HCT116 (cell line): ENCODE data around the gene CNTN5. TPM values are rescaled to one million over a fixed set of nuclear protein-coding genes. Genes with fewer than 3 reads are reported as not detected.

Experiments
- ATAC-seq: fragments of 200-7000 bp; cut with Tn5 transposase; 2 replicates; pipeline ENCODE4 v1.9.1; 2020; ENCODE audit warnings: mild to moderate bottlenecking, moderate library complexity
- BruUV-seq: library from RNA; stranded (reverse); fragments of 400-500 nt; replicated peaks from 2 replicates; lab custom pipeline; 2021; lab: Mats Ljungman, UMichigan
- CTCF ChIA-PET: fragments of 300-600 bp; sonication (Branson Sonifier 250); formaldehyde crosslinking; loops from one replicate; lab custom pipeline; 2021; ENCODE audit warnings: antibody characterized with exemption; lab: Charles Lee
- POLR2A ChIA-PET: fragments of 300-600, 350-600 bp; sonication (Branson Sonifier 250); formaldehyde crosslinking; loops from one replicate; lab custom pipeline; 2021; ENCODE audit warnings: antibody characterized with exemption; lab: Charles Lee
- RAD21 ChIA-PET, 2 experiments: fragments of 300-600 bp; sonication (Branson Sonifier 250); formaldehyde crosslinking; loops; one replicate each; lab custom pipeline; 2023; ENCODE audit warnings: low total read pairs in 2 of 2; ENCODE audit not compliant: uncharacterized antibody in 2 of 2, unreplicated experiment in 2 of 2, low non-redundant PET in 1 of 2; lab: Charles Lee
- DNase-seq: peaks from one replicate; pipeline ENCODE4 v3.0.0-alpha.2; 2010; ENCODE audit warnings: low read depth, low spot score
- H2AFZ ChIP-seq: fragments of 200-600 bp; shearing (Covaris generic), sonication (generic); 2 replicates; pipeline ENCODE4 v1.6.1; 2017; ENCODE audit warnings: low read depth, mixed run types, mixed read lengths, antibody characterized with exemption, low read length; ENCODE audit not compliant: poor library complexity, severe bottlenecking
- H3K27ac ChIP-seq: 2 replicates; pipeline ENCODE4 v1.5.1; 2012; ENCODE audit warnings: low read depth, low read length
- H3K27me3 ChIP-seq: fragments of 200-600 bp; sonication (generic); 2 replicates; pipeline ENCODE4 v1.6.1; 2016; ENCODE audit warnings: mixed run types, low read length, mixed read lengths; ENCODE audit not compliant: insufficient read depth
- H3K36me3 ChIP-seq, 2 experiments: fragments of 200-500 bp in 1 of 2; fragments of 200-600 bp in 1 of 2; sonication (Bioruptor generic) in 1 of 2; sonication (generic) in 1 of 2; 2 replicates each; pipeline versions ENCODE4 v1.5.1 to v1.6.1; 2014 to 2016; ENCODE audit warnings: low read length in 2 of 2, inconsistent platforms in 1 of 2, mixed read lengths in 1 of 2, mixed run types in 1 of 2; ENCODE audit not compliant: insufficient read depth in 2 of 2, control insufficient read depth in 1 of 2
- H3K4me1 ChIP-seq, 2 experiments: fragments of 200-600 bp in 1 of 2; sonication (generic) in 1 of 2; 2 replicates each; pipeline versions ENCODE4 v1.5.1 to v1.6.1; 2012 to 2017; ENCODE audit warnings: low read length in 2 of 2, inconsistent platforms in 1 of 2, mild to moderate bottlenecking in 1 of 2, mixed read lengths in 1 of 2, mixed run types in 1 of 2, moderate library complexity in 1 of 2; ENCODE audit not compliant: insufficient read depth in 2 of 2, control insufficient read depth in 1 of 2
- H3K4me2 ChIP-seq: fragments of 200-600 bp; sonication (generic); 2 replicates; pipeline ENCODE4 v1.6.1; 2017; ENCODE audit warnings: mixed run types, low read length, mixed read lengths
- H3K4me3 ChIP-seq, 2 experiments: fragments of 200-600 bp in 1 of 2; sonication (generic) in 1 of 2; replicated peaks in 1 of 2; 2 replicates each; pipeline ENCODE4 v1.5.1; 2011 to 2016; ENCODE audit warnings: low read length in 2 of 2, control low read depth in 1 of 2, low read depth in 1 of 2, mild to moderate bottlenecking in 1 of 2, mixed read lengths in 1 of 2, mixed run types in 1 of 2
- H3K79me2 ChIP-seq: fragments of 200-600 bp; sonication (generic); 2 replicates; pipeline ENCODE4 v1.6.1; 2017; ENCODE audit warnings: mild to moderate bottlenecking, mixed run types, low read length, moderate library complexity, mixed read lengths; ENCODE audit not compliant: insufficient read depth
- H3K9ac ChIP-seq: fragments of 200-600 bp; sonication (generic); 2 replicates; pipeline ENCODE4 v1.6.1; 2016; ENCODE audit warnings: low read length, mixed read lengths
- H3K9me2 ChIP-seq: fragments of 200-600 bp; sonication (generic), shearing (Covaris generic); 2 replicates; pipeline ENCODE4 v1.6.1; 2017; ENCODE audit warnings: mixed run types, mild to moderate bottlenecking, moderate library complexity; ENCODE audit not compliant: insufficient read depth
- H3K9me3 ChIP-seq, 2 experiments: fragments of 200-500 bp in 1 of 2; fragments of 200-600 bp in 1 of 2; sonication (Bioruptor generic) in 1 of 2; sonication (generic) in 1 of 2; 2 replicates each; pipeline ENCODE4 v1.6.1; 2014 to 2017; ENCODE audit warnings: low read length in 2 of 2, mixed read lengths in 2 of 2, inconsistent platforms in 1 of 2, low read depth in 1 of 2, mild to moderate bottlenecking in 1 of 2, mixed run types in 1 of 2, moderate library complexity in 1 of 2; ENCODE audit not compliant: control insufficient read depth in 1 of 2, insufficient read depth in 1 of 2
- H4K20me1 ChIP-seq: fragments of 200-600 bp; sonication (generic), shearing (Covaris generic); 2 replicates; pipeline ENCODE4 v1.6.1; 2017; ENCODE audit warnings: mixed run types, mild to moderate bottlenecking, moderate library complexity; ENCODE audit not compliant: insufficient read depth
- ATF3 ChIP-seq: IDR thresholded peaks from 2 replicates; pipeline ENCODE4 v1.6.1; 2012
- CBX3 ChIP-seq: IDR thresholded peaks from 2 replicates; pipeline ENCODE4 v1.6.1; 2012; ENCODE audit warnings: low read depth
- CEBPB ChIP-seq: IDR thresholded peaks from 2 replicates; pipeline ENCODE4 v1.6.1; 2012; ENCODE audit warnings: low read depth
- CTCF ChIP-seq, 3 experiments: fragments of 200-600 bp in 1 of 3; sonication (generic) in 1 of 3; IDR thresholded peaks in 2 of 3; conservative IDR thresholded peaks in 1 of 3; 2 replicates each; pipeline ENCODE4 v1.5.1; 2012 to 2017; ENCODE audit warnings: low read depth in 2 of 3, low read length in 2 of 3, antibody characterized with exemption in 1 of 3, borderline replicate concordance in 1 of 3, control low read depth in 1 of 3, mild to moderate bottlenecking in 1 of 3, mixed read lengths in 1 of 3, mixed run types in 1 of 3, moderate library complexity in 1 of 3; ENCODE audit not compliant: insufficient read depth in 1 of 3
- EZH2 ChIP-seq: fragments of 200-600 bp; sonication (generic); IDR thresholded peaks from 2 replicates; pipeline ENCODE4 v1.6.1; 2017; ENCODE audit warnings: antibody characterized with exemption, mixed run types
- EZH2phosphoT487 ChIP-seq: fragments of 200-600 bp; IDR thresholded peaks from 2 replicates; pipeline ENCODE4 v1.6.1; 2018; ENCODE audit warnings: antibody characterized with exemption, borderline replicate concordance
- JUND ChIP-seq: IDR thresholded peaks from 2 replicates; pipeline ENCODE4 v1.6.1; 2012
- SIN3A ChIP-seq: IDR thresholded peaks from 2 replicates; pipeline ENCODE4 v1.6.1; 2012; ENCODE audit warnings: low read depth
- SP1 ChIP-seq: IDR thresholded peaks from 2 replicates; pipeline ENCODE4 v1.6.1; 2012; ENCODE audit warnings: low read depth
- SRF ChIP-seq: IDR thresholded peaks from 2 replicates; pipeline ENCODE4 v1.6.1; 2012; ENCODE audit warnings: low read depth
- TCF7L2 ChIP-seq: IDR thresholded peaks from 2 replicates; pipeline ENCODE4 v1.7.0; 2011; ENCODE audit warnings: borderline replicate concordance, inconsistent platforms; ENCODE audit not compliant: insufficient read depth, insufficient read length; ENCODE audit errors: extremely low read depth
- ZFX ChIP-seq: fragments of 450-650 bp; IDR thresholded peaks from 2 replicates; pipeline ENCODE4 v1.6.1; 2017
- ZNF274 ChIP-seq: fragments of 200-500 bp; sonication (Bioruptor generic); IDR thresholded peaks from 2 replicates; pipeline ENCODE4 v1.6.1; 2014; ENCODE audit warnings: mild to moderate bottlenecking, low read depth, low read length, inconsistent platforms
- intact Hi-C: fragments of 100-400 bp; cut with micrococcal nuclease; formaldehyde crosslinking; loops from 2 replicates; pipeline ENCODE4 v1.10.0; 2022
- total RNA-seq: library from RNA; stranded (reverse); gene quantifications from one replicate; pipeline ENCODE4 v1.2.1, GENCODE V29; 2021; ENCODE audit not compliant: unreplicated experiment

CNTN5 gene
- total RNA-seq, 1 experiment from 2014 or later, result not detected

DNA sequence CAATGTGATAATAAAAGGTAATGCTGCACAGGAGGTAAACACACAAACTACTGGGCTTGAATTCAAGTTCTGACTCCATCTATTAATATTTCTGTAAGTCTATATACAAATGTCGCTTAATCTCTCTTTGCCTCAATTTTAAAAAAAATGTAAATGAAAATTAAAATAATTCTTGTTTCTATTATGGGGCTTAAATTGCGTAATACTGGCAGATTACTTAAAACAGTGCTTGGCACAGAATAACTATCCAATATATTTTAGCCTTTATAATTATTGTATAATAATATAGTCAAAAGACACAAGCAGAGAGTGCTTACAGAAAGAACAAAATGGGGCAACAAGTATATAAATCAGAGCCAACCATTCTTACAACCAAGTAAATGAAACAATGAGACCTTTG, 489.1 kb downstream of the CNTN5 start:
- H3K4me1 ChIP-seq, result no peaks in the 10 kb centered on the region
- intact Hi-C loops, result no loop called here
- BruUV-seq, result no TSS peak
- peaks cover 15 to 22% of the 10 kb centered on the region in 2 experiments; a peak in 2 of 4 replicates for H3K9me3 ChIP-seq
- TF ChIP-seq JUND (no peak), CBX3 (no peak), ZNF274 (no peak), SRF (no peak)
- no peak overlapping the region for H3K4me2 ChIP-seq
- no peak overlapping the region for H3K9ac ChIP-seq
- no peaks in the 10 kb centered on the region for H4K20me1 ChIP-seq
- no peak for DNase-seq
- H3K79me2 ChIP-seq, result no peaks in the 10 kb centered on the region
- ChIA-PET CTCF (no interaction called here), POLR2A (no interaction called here), RAD21 (no interaction called here)
- H3K4me3 ChIP-seq, result no peak overlapping the region
- no peak overlapping the region for H2AFZ ChIP-seq
- H3K9me2 ChIP-seq, result no peaks in the 10 kb centered on the region
- no peaks in the 10 kb centered on the region for H3K36me3 ChIP-seq
- no peaks in the 10 kb centered on the region for H3K27me3 ChIP-seq
- H3K27ac ChIP-seq, result no peak overlapping the region
- no peak for ATAC-seq

GRCh38 chr11:99513368-99513767, 492.6 kb downstream of the CNTN5 start:
- Histone ChIP-seq H3K27ac (no peak overlapping the region), H2AFZ (no peak overlapping the region), H3K27me3 (no peaks in the 10 kb centered on the region), H4K20me1 (no peaks in the 10 kb centered on the region), H3K79me2 (no peaks in the 10 kb centered on the region), H3K9me3 (peaks cover 14 to 18% of the 10 kb centered on the region in 2 experiments; a peak in 2 of 4 replicates), H3K4me2 (no peak overlapping the region), H3K36me3 (no peaks in the 10 kb centered on the region), H3K9ac (no peak overlapping the region), H3K4me1 (no peaks in the 10 kb centered on the region), H3K4me3 (no peak overlapping the region), H3K9me2 (no peaks in the 10 kb centered on the region)
- POLR2A ChIA-PET, result no interaction called here
- CTCF ChIA-PET, result no interaction called here
- RAD21 ChIA-PET, result no interaction called here
- intact Hi-C loops, result no loop called here
- DNase-seq (no peak), ATAC-seq (no peak)
- TF ChIP-seq CEBPB (no peak), TCF7L2 (no peak), EZH2 (no peak), SP1 (no peak), SRF (no peak), ZFX (no peak), EZH2phosphoT487 (no peak), JUND (no peak), SIN3A (no peak), CBX3 (no peak), ATF3 (no peak), CTCF (IDR thresholded peaks at IDR 0.05 in 2 of 3, conservative IDR thresholded peaks at IDR 0.05 in 1 of 3; ENCODE audit: borderline replicate concordance in 1 of 3, insufficient read depth in 1 of 3, low read depth in 2 of 3, low read length in 2 of 3) (no peak)
- BruUV-seq, result no TSS peak
